Stimulated activated CD8-positive, alpha-beta memory T cell treated with anti-CD3 and anti-CD28 coated beads, Interleukin-7, amount 100 ng/mL, for 4 hours (primary cell): ENCODE results near the gene HNRNPLL.
"Not testable (repeated sequence)": the region's sequence is repeated elsewhere in the genome, so short reads cannot be mapped to it uniquely, and the experiment has no call there.

ENCODE experiments used
- DNase-seq, 2 donors: peaks; one replicate each; pipeline ENCODE4 v3.0.0-alpha.2; 2020; ENCODE audit warnings: low read depth in 2 of 2

Gene HNRNPLL

DNA sequence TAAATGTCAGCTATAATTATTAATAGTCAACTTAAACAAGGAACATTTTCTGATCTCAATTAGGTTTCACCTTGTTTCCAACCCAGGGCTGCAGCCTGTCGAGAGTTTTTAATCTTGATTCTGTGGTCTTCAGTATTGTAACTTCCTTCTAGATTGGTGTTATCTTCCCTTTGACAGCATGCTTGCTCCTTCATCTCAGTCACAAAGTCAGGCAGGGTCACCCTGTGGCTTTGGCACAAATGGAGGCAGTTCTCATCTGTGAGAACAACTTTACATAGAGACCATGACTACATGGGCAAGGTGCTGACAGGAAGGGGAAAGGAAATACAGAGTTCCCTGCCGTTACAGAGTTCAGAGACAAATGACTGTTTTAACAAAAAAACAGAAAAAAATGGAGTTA is 50.5 kb downstream of the HNRNPLL start:
- DNase-seq, result no peak

- DNase-seq, result no peak
These were observed 51.0 kb downstream of the HNRNPLL start for GRCh38 chr2:38551746-38552145.

DNA sequence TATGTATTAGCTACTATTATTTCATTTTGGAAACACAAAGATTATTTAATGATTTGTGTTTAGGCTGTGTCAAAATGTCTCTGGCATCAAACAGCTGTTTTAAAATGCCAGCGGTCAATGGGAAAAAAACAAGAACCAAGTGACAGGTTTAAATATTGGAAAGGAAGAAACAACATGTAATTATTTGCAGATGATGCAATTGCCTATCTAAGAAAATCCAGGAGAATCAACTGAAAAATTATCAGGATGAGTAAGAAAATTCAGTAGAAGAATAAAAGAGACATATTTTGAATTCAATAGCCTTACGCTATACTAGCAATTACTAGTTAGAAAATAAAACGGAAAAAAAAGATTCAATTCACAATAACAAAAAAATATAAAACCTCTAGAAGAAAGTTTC is 51.6 kb downstream of the HNRNPLL start:
- no peak for DNase-seq

- no peak for DNase-seq
These were observed 52.9 kb downstream of the HNRNPLL start for GRCh38 chr2:38549851-38550250.

GRCh38 chr2:38549071-38549704 is 53.5 kb downstream of the HNRNPLL start:
- DNase-seq, result no peak

DNA sequence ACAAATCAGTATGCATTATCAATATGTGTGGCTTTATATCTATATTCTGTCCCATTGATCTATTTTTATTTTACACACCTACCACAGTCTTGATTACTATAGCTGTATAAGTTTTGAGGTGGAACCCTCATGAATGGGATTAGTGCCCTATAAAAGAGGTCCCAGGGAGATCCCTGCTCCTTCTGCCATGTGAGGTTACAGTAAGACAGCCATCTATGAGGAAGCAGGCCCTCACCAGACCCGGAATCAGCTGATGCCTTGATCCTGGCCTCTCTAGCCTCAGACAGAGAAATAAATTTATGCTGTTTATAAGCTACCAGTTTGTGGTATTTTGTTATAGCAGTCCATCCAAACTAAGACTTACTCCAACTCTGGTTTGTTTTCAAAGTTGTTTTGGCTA is 54.9 kb downstream of the HNRNPLL start:
- no peak for DNase-seq

DNA sequence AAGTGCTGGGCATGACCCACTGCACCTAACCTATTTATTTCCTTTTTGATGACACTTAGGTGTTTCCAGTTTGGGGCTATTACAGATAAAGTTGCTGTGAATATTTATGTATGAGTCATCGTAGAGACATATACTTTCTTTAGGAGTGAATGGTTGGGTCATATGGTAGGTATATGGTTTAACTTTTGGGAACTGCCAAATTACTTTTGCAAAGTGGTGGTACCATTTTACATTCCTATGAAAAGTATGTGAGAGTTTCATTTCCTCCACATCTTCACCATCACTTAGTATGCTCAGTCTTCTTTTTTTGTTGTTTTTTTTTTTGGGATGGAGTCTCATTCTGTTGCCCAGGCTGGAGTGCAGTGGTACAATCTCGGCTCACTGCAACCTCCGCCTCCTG is 56.1 kb downstream of the HNRNPLL start:
- no peak for DNase-seq

DNA sequence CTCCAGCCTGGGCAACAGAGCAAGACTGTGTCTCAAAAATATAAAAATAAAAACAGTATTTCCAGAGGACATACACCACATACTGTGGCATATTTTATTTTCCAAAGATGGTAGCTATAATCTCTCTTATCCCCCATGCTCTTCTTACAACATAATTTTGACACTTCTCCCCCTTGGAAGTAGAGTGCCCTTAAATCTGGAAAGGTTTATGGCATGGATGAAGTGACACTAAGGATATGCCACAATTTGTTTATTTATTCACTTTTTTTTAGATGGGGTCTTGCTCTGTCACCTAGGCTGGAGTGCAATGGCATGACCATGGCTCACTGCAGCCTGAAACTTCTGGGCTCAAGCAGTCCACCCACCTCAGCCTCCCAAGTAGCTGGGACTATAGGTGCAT is 56.7 kb downstream of the HNRNPLL start:
- no peak for DNase-seq

GRCh38 chr2:38542248-38542631 is 60.5 kb downstream of the HNRNPLL start:
- DNase-seq, result not testable (repeated sequence)

GRCh38 chr2:38540580-38541286 is 62.0 kb downstream of the HNRNPLL start:
- DNase-seq, result no peak

DNA sequence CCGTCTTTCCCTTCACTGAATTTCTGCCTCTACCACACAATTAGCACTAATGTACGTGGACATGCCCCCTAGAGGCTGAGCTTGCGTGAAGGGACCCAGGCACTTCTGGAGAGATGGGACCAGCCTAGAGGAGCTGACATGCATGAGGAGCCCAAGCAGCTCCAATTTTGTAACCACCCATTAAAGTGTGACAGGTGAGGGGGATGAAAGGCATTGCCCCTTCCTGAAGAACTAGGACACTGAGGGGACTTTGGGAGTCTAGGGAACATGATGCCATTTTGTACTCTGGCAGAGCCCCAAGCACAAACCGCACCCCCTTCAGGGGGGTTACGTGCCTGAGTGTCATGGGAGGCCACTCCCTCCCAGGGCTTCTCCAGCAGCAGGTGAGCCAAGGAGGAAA is 63.6 kb downstream of the HNRNPLL start:
- no peak for DNase-seq

- no peak for DNase-seq
These were observed 64.7 kb downstream of the HNRNPLL start for GRCh38 chr2:38537937-38538525.

DNA sequence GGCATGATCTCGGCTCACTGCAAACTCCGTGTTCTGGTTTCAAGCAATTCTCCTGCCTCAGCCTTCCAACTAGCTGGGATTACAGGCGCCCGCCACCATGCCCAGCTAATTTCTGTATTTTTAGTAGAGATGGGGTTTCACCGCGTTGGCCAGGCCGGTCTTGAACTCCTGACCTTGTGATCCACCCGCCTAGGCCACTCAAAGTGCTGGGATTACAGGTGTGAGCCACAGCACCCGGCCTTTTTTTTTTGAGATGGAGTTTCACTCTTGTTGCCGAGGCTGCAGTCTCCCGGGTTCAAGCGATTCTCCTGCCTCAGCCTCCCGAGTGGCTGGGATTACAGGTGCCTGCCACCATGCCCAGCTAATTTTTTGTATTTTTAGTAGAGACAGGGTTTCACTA is 65.4 kb downstream of the HNRNPLL start:
- DNase-seq, result not testable (repeated sequence)

DNA sequence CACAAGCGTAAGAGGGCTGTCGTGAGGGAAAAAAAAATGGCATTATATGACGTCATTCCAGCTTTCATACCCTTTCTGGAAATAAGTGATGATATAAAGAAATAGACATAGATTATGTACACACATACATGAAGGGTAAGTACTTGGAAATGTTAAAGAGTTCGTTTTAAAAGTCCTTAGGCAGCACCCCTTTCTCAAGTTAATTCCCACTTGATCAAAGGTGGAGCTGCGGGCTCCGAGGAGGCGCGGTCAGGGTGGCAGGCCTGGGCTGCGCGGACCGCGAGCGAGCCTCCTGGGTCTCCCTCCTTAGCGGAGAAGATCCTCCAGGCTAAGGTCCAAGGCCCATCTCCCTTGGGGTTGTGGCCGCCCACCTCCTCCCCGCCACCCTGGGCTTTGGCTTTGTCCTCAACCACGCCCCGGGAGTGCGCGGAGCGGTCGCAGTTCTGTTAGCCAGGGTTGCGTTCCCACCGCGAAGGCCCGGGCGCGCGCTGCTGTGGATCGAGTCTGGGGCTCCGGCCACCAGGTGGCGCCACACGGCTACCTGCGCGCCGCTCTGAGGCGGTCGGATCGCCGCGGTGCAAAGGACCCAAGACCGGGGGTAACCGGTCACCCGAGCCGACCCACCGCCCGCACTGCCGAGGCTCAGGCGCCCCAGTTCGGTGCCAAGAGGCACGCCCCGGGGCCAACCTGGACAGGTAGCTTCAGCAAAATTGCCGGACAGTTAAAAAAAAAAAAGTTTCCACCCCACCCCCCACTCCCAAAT is 66.8 kb downstream of the HNRNPLL start:
- DNase-seq, result peak; percentile 44 to 62

DNA sequence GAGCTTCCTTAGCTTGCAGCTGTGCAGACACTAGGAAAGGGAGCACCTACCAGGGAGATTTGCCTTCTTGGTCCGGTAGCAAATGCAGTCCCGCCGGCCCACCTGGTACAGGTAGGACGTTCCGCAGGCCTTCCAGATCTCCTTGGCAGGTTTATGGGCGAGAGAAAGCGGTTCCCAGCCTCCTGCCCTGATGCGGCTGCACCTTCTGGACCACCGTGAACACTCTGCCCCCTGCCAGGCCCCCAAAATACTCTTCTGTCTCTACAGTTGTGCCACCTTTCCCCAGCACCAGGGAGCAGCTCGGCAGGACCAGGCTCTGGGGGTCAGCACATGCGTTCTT is 67.4 kb downstream of the HNRNPLL start:
- no peak for DNase-seq

DNA sequence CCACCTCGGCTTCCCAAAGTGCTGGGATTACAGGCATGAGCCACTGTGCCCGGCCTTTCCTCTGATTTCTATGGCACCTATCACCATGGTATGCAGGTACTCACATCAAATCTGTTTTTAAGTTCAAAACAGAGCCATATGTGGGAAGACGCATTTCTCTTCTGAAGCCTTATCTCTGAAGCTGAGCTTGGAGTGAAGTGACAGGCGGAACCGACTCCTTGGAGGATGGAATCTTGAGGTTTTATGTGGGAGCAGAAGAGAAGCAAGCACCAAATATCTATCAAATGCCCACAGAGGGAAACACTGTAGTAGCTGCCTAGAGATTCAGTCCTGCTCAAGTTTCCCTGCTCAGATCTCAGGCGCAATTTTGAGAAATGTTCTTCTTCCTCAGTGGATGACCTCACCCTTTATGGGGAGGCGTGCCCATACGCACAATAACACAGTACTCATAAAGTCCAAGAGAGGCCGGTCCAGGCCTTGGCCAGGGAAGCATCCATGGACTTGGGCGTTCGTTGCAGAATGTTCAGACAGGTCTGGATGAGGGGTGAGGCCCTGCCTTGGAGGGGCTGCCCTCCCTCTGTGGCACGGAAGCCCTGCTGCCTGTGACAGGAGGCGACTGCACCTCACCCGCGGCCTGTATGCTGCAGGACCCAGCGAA is 67.9 kb downstream of the HNRNPLL start:
- no peak for DNase-seq

DNA sequence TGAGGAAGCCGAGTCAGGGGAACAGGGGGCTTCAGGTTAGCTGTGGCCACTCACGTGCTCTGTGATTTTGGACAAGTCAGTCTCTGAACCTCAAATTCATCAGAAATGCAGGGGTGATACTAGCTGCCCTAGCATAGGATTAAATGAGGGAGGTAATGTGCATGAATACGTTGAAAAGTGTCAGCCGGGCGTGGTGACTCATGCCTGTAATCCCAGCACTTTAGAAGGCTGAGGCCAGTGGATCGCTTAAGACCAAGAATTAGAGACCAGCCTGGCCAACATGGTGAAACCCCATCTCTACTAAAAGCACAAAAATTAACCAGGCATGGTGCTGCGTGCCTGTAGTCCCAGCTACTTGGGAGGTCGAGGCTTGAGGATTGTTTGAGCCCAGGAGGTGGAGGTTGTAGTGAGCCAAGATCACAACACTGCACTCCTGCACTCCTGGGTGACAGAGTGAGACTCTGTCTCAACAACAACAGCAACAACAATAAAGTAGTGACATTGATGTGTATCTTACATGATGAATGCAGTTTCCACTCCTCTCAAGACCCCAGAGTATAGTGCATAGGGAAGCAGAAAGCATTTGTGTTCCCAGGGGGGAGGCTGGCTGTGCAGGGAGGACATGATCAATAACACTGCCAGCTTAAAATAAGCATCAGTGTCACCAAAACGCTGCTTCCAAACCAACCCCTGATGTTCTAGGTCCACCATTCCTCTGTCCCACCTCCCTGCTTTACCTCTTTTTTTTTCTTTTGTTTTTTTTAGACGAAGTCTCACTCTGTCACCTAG is 68.8 kb downstream of the HNRNPLL start:
- no peak for DNase-seq

- DNase-seq, result no peak
These were observed 69.5 kb downstream of the HNRNPLL start for GRCh38 chr2:38533180-38533579.

- no peak for DNase-seq
These were observed 70.4 kb downstream of the HNRNPLL start for GRCh38 chr2:38532366-38532765.

DNA sequence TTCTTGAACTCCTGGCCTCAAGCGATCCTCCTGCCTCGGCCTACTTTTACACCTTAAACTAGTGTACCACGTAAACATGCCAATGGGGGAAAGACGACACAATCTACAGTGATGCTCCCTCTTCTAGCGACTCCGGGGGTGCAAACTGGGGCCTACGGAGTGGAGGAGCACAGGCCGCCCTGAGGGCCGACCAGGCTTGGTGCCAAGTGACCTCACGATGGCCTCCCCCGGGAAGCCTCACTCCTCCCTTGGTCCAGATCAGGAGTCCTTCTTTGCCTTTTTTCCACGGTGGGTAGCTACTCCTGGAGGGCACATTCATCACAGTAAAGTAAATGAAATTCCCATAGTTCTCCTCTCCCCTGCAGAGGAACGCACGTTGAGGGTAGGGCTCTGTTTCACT is 73.5 kb downstream of the HNRNPLL start:
- no peak for DNase-seq

DNA sequence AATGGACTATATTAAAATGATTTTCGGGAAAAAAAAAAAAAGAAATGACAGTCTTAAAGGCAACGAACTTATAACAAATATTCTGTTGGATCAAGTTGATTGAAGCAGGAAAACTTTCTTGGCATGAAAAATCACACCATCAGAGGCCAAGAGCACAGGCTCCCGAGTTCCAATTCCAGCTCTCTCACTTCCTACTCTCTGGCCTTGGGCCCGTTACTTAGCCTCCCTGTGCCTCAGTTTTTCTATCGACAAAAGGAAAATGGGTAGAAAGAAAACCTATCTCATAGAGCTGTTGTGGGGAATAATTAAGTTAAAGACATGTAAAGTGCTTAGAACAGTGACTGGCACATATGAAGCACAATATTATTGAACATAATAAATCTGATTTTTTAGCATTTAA is 74.2 kb downstream of the HNRNPLL start:
- no peak for DNase-seq
